RWPE2 (cell line): Measurements from ENCODE around the gene MARCHF4.
A peak's percentile ranks its signal among the peaks of the same experiment; 100 is the strongest.
"Not testable (repeated sequence)": the region's sequence is repeated elsewhere in the genome, so short reads cannot be mapped to it uniquely, and the experiment has no call there.

Source experiments
- ATAC-seq: fragments of 200-7000 bp; cut with Tn5 transposase; 3 replicates; pipeline ENCODE4 v1.9.1; 2021; ENCODE audit warnings: low read depth
- DNase-seq: peaks from one replicate; pipeline ENCODE4 v3.0.0-alpha.2; 2020; ENCODE audit warnings: low spot score
- H3K27ac ChIP-seq: fragments of 450-650 bp; 2 replicates; pipeline ENCODE4 v1.5.1; 2017; ENCODE audit warnings: mild to moderate bottlenecking; ENCODE audit not compliant: poor library complexity, severe bottlenecking
- H3K27me3 ChIP-seq: fragments of 250-450 bp; sonication (Bioruptor Pico); 2 replicates; pipeline ENCODE4 v1.5.1; 2021; ENCODE audit warnings: mild to moderate bottlenecking, moderate library complexity; ENCODE audit not compliant: insufficient read depth, poor library complexity, severe bottlenecking
- H3K36me3 ChIP-seq: fragments of 250-450 bp; sonication (Bioruptor Pico); 2 replicates; pipeline ENCODE4 v1.5.1; 2020; ENCODE audit warnings: low read depth, mild to moderate bottlenecking, moderate library complexity
- H3K4me1 ChIP-seq: fragments of 250-450 bp; sonication (Bioruptor Pico); 2 replicates; pipeline ENCODE4 v1.5.1; 2021; ENCODE audit warnings: mild to moderate bottlenecking, moderate library complexity; ENCODE audit not compliant: insufficient read depth, poor library complexity, severe bottlenecking
- H3K4me3 ChIP-seq: fragments of 250-450 bp; sonication (Bioruptor Pico); 2 replicates; pipeline ENCODE4 v1.5.1; 2021; ENCODE audit warnings: mild to moderate bottlenecking, moderate library complexity; ENCODE audit not compliant: severe bottlenecking
- H3K9me3 ChIP-seq: fragments of 250-450 bp; sonication (Bioruptor Pico); 2 replicates; pipeline ENCODE4 v1.5.1; 2021; ENCODE audit warnings: mild to moderate bottlenecking, moderate library complexity; ENCODE audit not compliant: severe bottlenecking
- TF ChIP-seq, protein P1 (sequence below): fragments of 450-650 bp; IDR thresholded peaks from one replicate; pipeline ENCODE4 v1.5.1; 2017; ENCODE audit warnings: mild to moderate bottlenecking, moderate library complexity; ENCODE audit not compliant: poor library complexity, severe bottlenecking

MARCHF4 gene

DNA sequence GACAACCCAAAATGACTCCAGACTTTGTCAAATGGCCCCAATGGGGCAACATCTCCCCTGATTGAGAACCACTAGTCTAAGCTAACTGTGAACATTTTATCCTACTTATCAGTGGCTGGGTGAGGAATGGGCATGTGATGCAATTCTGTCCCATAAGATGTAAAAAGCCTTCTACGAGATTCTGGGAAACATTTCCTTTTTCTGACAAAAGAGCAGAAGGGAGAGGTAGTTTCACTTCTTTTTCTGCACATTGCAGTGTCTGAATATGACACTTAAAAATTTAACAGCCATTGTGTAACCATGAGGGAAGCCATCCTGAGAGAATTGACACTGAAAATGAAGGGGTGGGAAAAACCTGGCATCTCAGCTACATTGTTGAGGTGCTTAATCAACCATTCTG lies 17.3 kb upstream of the MARCHF4 start:
- DNase-seq, result no peak
- Histone ChIP-seq H3K36me3 (no peaks in the 10 kb centered on the region), H3K4me3 (no peak overlapping the region), H3K4me1 (no peaks in the 10 kb centered on the region), H3K27me3 (no peaks in the 10 kb centered on the region), H3K27ac (no peak overlapping the region), H3K9me3 (no peaks in the 10 kb centered on the region)
- TF ChIP-seq, protein P1, sequence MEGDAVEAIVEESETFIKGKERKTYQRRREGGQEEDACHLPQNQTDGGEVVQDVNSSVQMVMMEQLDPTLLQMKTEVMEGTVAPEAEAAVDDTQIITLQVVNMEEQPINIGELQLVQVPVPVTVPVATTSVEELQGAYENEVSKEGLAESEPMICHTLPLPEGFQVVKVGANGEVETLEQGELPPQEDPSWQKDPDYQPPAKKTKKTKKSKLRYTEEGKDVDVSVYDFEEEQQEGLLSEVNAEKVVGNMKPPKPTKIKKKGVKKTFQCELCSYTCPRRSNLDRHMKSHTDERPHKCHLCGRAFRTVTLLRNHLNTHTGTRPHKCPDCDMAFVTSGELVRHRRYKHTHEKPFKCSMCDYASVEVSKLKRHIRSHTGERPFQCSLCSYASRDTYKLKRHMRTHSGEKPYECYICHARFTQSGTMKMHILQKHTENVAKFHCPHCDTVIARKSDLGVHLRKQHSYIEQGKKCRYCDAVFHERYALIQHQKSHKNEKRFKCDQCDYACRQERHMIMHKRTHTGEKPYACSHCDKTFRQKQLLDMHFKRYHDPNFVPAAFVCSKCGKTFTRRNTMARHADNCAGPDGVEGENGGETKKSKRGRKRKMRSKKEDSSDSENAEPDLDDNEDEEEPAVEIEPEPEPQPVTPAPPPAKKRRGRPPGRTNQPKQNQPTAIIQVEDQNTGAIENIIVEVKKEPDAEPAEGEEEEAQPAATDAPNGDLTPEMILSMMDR, result no peak
- ATAC-seq, result no peak

DNA sequence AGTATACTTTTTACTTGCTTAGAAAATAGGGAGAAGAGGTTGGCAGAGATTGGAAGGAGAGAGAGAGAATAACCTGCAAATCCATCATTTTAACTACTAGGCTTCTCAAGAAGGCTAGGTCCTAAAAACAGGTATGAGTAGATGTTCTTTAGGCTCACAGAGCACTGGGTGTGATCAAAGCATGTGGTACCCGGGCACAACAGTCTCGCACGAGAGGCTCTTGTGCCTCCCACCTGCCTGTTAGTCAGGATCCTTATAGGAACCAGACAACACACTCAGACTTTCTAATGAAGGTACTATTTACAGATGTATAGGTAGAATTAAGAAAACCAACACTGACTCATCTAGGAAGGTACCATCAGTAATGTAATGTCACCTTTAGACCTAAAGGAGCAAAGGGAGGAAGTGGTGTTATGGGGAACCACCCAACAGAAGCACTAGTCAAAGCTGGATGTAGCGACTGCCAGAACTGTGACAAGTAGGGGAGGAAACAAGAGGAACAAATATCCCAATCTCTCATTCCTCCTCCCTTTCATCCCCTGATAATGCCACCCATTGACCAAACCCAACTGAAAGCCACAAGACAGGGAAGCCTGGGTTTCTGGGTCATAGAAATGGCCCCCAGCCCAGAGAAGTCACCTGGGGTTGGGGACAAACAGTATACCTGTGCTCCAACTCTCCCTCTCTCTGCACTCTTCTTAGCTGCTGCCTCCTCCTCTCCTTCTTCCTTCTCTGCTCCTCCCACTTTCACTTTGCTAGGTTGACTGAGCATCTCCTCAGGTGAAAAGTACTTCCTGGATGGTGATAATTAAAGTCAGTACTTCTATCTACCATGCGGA lies 16.0 kb upstream of the MARCHF4 start:
- Histone ChIP-seq H3K36me3 (no peaks in the 10 kb centered on the region), H3K27ac (no peak overlapping the region), H3K4me3 (no peak overlapping the region), H3K9me3 (no peaks in the 10 kb centered on the region), H3K27me3 (no peaks in the 10 kb centered on the region), H3K4me1 (no peaks in the 10 kb centered on the region)
- DNase-seq, result no peak
- TF ChIP-seq, protein P1, result no peak
- ATAC-seq, result no peak

DNA sequence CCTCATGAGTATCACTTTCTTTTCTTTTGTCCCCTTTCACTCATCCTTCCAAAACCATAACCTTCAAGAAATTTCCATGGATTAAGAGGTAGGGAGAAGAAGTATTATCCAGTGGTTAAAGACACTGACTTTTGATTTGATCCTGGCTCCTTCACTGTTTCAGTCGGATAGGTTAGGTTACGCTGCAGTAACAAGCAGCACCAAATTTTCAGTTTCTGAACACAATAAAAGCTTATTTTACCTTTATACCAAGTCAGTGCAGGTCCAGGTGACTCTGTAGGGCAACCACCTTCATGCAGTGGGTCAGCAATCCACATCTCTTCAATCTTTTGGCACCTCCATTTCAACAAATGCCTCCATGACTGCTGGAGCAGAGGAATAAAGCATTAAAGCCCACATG lies 15.0 kb upstream of the MARCHF4 start:
- Histone ChIP-seq H3K27me3 (no peaks in the 10 kb centered on the region), H3K4me1 (no peaks in the 10 kb centered on the region), H3K36me3 (no peaks in the 10 kb centered on the region), H3K9me3 (no peaks in the 10 kb centered on the region), H3K4me3 (no peak overlapping the region), H3K27ac (no peak overlapping the region)
- DNase-seq (no peak), ATAC-seq (no peak)
- TF ChIP-seq, protein P1, result no peak

DNA sequence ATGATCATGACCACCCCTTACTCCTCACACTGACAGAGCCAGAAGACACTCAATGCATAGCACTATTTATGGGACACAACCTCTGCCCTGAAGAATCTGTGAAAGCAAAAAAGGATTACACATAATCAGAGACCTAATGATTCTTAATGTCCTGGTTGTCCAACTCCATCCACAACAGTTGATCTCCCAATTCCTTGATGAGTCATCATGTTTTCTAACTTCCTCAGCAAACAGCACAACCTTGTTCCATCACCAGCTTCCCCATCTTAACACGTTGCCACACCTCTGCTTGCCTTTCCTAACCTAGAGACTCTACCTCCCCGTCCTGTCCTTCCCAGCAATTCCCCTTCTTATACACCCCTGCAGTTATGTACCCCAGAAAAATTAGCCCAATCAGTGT lies 13.2 kb upstream of the MARCHF4 start:
- H3K27ac ChIP-seq, result no peak overlapping the region
- ATAC-seq, result peak; percentile 27; the same call in 1 of the 3 replicates
- DNase-seq, result no peak
- no peaks in the 10 kb centered on the region for H3K9me3 ChIP-seq
- TF ChIP-seq, protein P1, result no peak
- H3K36me3 ChIP-seq, result no peaks in the 10 kb centered on the region
- H3K27me3 ChIP-seq, result no peaks in the 10 kb centered on the region
- no peaks in the 10 kb centered on the region for H3K4me1 ChIP-seq
- no peak overlapping the region for H3K4me3 ChIP-seq

DNA sequence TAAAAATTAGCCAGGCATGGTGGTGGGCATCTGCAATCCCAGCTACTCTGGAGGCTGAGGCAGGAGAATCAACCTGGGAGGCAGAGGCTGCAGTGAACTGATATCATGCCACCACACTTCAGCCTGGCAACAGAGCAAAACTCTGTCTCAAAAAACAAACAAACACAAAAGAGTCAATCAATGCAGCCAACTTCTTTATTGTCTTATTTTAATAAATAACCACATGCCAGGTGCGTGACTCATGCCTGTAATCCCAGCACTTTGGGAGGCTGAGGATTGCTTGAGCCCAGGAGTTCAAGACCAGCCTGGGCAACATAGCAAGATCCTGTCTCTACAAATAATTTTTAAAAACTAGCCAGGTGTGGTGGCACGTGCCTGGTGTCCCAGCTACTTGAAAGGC lies 12.1 kb upstream of the MARCHF4 start:
- DNase-seq, result not testable (repeated sequence)

More for the DNA sequence above, 12.1 kb upstream of the MARCHF4 start:
- H3K4me3 ChIP-seq, ATAC-seq, H3K9me3 ChIP-seq, H3K4me1 ChIP-seq, H3K36me3 ChIP-seq, H3K27me3 ChIP-seq, H3K27ac ChIP-seq: not testable (repeated sequence)
